NB4 (cell line): ENCODE data around the gene RAB15.

Experiments
- POLR2A ChIP-seq: IDR thresholded peaks from 2 replicates; pipeline ENCODE4 v1.6.1; 2011; ENCODE audit warnings: mild to moderate bottlenecking; ENCODE audit not compliant: insufficient read length; ENCODE audit errors: extremely low read depth
- TF ChIP-seq, protein P1 (sequence below): IDR thresholded peaks from one replicate; pipeline ENCODE4 v1.5.1; 2012; ENCODE audit warnings: low read depth, low read length

DNA sequence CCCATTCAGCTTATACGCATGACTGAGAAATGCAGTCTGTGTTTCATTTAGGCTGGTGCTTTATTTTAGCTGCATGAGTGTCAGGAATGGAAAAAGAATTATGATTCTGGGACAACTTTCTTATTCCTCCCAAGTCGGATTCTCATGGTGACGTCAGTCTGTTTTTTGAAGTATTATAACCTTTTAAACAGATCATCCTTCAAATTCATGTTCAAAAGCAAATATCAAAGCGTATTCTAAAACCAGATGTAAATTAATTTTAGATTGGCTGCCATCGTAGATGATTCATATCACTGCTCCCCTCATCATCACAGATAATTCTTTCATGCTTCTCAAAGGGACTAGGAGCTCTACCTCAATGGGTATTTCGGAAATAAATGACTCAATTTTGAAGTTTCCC lies 29.6 kb upstream of the RAB15 start:
- TF ChIP-seq, protein P1, sequence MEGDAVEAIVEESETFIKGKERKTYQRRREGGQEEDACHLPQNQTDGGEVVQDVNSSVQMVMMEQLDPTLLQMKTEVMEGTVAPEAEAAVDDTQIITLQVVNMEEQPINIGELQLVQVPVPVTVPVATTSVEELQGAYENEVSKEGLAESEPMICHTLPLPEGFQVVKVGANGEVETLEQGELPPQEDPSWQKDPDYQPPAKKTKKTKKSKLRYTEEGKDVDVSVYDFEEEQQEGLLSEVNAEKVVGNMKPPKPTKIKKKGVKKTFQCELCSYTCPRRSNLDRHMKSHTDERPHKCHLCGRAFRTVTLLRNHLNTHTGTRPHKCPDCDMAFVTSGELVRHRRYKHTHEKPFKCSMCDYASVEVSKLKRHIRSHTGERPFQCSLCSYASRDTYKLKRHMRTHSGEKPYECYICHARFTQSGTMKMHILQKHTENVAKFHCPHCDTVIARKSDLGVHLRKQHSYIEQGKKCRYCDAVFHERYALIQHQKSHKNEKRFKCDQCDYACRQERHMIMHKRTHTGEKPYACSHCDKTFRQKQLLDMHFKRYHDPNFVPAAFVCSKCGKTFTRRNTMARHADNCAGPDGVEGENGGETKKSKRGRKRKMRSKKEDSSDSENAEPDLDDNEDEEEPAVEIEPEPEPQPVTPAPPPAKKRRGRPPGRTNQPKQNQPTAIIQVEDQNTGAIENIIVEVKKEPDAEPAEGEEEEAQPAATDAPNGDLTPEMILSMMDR, result no peak
- TF ChIP-seq POLR2A, result no peak
